NCI-H69 (cell line): ENCODE results near the gene HJURP.

Source experiments
- DNase-seq: peaks from one replicate; lab custom pipeline; 2025; lab: John Stamatoyannopoulos, UW

The HJURP gene

GRCh38 chr2:233847248-233847898, 7.0 kb downstream of the HJURP start:
- no peak for DNase-seq

DNA sequence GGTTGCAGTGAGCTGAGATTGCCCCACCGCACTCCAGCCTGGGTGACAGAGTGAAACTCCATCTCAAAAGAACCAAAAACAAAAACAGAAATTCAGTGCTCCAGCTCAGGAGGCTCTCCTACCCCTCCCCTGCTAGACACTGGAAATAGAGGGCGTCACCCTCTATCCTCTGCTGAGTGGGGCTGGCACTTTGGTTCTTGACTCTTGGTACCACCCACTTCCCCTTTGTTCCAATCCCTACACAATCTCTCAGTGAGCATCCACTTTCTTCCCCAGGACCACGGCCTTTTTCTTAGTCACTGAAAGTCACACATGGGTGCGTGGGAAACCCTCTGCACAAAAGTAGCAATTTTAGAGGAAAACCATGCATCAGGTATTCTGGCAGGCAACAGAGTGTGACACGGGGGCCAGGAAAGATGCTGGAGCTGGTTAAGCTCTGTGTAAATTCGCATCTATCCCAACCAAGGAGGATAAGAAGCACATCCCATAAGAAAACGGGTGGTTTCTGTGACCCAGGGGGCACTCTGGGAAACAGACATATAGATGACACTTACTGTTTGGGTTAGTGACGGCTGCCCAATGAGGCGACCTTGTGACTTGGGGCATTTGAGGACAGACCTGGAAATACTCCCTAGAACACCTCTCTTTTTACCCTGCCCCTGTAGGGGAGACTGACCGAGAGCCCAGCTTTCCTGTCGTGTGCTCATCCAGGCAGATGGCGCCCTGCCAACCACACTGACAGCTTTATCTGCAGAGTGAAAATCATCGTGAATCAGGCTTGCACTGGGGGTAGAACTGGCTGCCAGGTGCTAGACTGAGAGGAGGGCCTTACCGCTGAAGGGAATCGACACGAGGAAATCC, 7.7 kb downstream of the HJURP start:
- no peak for DNase-seq

GRCh38 chr2:233845301-233846060, 8.9 kb downstream of the HJURP start:
- no peak for DNase-seq

- DNase-seq: no peak
Observed at GRCh38 chr2:233844836-233845235, 9.5 kb downstream of the HJURP start.

- no peak for DNase-seq
Observed at GRCh38 chr2:233844064-233844807, 10.1 kb downstream of the HJURP start.

DNA sequence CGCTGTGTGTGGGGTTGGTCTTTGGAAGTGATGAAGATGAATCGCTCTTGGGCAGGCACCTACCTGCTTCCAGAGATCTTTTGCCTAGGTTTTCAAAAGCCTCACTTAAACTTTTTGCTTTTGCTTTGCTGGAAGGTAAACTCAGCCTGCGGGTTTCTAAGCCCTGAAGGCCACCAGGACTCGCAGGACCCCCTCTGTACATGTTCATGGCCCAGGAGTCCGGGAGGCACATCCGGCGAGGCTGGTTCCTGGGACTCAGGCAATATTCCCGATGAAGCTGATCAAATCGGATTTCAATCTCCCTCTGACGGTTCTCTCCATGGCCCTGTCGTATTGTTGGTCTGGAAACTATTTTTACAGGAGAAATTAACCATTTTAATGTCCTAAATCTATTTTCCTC, 13.2 kb downstream of the HJURP start:
- DNase-seq: no peak

DNA sequence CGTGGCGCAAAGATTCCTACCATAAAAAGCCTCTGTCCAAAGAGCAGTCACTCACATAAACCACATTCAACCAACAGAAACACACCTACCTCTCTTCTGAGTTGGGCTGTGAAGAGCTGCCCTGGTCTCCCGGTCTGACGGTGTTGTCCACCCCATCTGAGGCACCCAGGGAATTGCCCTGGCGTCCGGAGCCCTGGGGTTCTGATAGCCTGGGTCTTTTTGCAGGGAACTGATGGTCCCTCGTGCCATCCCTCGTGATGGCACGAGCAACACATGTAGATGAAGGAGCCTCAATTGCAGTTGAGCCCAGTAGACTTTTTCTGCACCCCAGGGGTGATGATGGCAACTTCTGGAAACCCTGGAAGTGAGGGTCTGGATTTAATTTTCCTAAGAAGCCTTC, 13.8 kb downstream of the HJURP start:
- DNase-seq: no peak

GRCh38 chr2:233839447-233839820, 14.9 kb downstream of the HJURP start:
- DNase-seq: no peak

GRCh38 chr2:233838726-233839446, 15.4 kb downstream of the HJURP start:
- DNase-seq: no peak

DNA sequence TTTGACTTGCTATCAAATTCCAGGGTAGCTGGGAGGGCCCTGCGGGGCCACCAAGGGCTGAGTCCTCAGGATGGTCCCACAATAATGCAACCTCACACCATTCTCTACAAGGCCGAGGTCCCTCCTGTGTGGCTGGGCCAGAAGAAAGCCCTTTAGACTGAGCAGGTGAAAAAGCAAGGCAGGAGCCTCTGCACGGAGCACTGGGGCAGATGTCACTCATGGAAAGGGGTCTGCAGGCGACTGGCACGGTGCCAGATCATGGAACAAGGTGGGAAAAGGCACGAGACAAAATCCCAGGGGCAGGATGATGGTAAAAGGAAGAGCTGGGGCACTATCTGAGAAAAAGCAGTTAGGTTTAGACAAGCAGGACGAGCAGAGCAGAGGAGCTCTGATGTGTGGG, 16.1 kb downstream of the HJURP start:
- DNase-seq: no peak

DNA sequence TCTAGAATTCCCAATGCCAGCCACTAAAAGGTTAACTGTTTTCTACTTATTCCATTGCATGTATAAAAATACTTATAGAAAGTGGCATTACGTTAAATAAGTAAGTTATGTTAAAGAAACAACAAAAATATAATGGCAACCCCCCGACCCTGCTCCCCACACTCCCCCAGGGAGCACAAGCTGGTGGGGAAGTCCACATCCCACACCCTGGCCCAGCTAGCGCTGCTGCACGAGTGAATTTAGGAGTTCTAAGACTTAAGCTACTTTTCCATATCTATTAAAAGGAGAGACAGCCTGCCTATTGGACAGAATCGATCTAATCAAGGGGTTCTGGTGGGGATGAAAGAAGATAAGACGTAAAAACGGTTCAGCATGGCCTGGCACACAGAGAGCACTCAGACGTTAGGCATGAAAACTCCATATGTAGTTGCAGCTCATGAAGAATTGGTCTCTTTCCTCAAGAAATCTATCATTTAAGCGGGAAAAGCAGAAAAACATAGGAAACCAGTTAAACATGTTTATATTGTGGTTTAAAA, 16.6 kb downstream of the HJURP start:
- no peak for DNase-seq

GRCh38 chr2:233836359-233836758, 18.0 kb downstream of the HJURP start:
- no peak for DNase-seq

DNA sequence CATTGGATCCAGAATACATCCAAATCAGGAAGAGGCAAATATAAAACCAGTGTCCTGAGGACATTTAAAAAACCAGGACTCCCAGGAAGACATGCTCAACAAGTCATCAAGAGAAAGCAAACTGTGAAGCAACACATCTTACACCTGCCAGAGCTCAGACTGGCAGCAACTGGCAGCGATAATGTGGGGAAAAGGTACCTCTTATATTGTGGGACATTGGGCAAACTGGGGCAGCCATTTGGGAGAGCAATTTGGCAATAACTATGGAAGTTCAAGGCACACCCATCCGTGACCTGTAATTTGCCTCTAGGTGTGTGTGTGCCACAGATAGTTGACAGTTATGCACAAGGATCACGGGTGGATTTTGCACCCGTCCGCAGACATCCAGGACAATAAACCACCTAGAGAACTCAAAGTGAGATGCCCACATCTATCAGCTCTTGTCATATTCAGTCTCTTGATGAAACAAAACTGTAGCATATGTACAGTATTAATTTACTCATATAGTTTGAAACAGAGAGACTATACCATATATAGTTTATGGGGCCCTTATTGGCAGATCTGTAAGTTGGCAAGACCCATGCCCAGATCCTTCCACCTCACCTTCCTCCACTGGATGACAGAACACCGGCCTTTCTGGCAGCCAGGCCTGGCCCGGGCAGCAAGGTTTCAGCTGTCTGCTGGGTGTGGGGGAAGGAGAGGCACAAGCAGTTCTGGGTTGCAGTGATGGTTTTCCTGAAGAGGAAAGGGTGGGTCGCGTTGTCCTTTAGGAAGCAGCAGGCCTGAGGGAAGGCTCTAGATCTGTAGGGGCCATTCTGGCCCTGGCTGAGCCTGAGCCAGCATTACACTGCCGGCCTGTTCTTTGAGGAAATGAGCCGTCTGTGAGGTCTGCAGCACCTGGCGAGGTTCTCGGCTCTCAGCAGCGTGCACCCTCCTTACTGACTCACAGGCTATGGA, 18.8 kb downstream of the HJURP start:
- DNase-seq: no peak

DNA sequence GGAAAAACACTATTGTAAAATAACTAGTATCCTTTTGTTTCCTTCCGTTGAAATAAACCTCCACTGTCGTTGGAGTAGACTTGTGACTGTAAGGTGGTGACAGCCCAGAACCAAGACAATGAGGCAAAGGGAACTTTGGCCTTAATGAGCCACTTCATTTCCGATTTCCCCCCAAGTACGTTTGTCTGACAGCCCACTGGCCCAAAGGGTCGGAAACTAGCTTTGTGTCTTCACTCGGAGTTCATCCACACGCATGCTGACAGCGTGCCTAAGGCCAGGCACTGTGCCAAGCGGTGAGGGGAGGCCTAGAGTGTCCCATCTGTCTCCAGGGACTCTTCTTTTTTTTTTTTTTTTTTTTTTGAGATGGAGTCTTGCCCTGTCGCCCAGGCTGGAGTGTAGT, 21.0 kb downstream of the HJURP start:
- peak; percentile 4 for DNase-seq

DNA sequence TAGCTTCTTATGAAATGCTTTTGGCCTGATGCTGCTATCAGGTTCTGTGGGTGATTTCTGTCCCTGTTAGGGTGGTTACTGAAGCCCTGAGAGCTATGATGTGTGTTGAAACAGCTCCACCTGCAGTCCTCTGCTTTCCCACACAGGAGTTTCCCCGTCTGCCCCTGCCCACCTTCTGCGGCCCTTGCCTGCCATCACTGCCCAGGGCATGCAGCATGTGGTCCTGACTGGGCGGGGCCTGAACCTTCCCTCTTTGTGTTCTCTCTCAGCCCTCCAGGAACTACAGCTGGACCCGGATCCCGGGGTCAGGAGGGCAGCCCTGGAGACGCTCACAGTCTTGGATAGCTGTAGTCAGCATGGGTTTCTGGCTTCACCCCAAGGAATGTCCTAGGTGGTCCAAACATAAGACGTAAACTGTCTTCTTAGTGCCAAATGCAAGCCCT, 21.4 kb downstream of the HJURP start:
- peak; percentile 26 for DNase-seq

- DNase-seq: no peak
Observed at GRCh38 chr2:233832414-233832813, 21.9 kb downstream of the HJURP start.

- DNase-seq: no peak
Observed at GRCh38 chr2:233831861-233832260, 22.5 kb downstream of the HJURP start.

- peak; percentile 43 for DNase-seq
Observed at GRCh38 chr2:233831011-233831721, 23.2 kb downstream of the HJURP start.

DNA sequence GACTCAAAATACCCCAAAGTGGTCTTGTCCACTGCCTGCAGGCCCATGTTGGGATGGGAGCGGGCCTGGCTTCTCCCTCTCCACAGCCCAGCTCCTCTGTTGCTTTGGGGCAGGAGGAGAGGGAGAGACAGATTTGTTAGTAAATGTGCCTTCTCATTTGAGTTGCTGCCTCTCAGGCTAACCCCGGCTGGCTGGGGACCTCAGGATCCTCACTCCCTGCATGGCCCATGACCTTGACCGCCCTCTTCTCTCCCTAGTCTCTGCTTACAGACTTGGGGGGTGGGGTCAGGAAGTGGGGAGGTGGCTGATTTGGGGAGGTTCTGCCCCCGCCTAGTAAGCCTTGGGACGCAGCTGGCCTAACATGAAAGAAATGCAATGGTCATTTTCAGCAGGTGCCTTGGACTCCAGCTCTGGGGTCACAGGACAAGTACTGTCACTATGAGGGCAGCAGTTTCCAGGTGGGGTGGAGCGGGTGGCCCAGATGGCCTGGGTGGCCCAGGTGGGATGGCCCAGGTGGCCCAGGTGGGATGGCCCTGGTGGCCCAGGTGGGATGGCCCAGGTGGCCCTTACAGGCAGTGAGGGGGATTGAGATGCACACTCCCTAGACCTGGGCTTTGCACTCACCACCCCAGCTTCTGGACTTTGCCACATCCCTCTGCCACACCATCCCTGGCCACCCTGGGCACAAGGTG, 24.1 kb downstream of the HJURP start:
- no peak for DNase-seq
